ENCODE results near the gene FREM2. TPM values are rescaled to one million over a fixed set of nuclear protein-coding genes. Genes with fewer than 3 reads are reported as not detected.

FREM2 gene
- total and polyA plus RNA-seq, 2 donors (not counting 3 experiments of a cell fraction or from before 2014, with no cell fraction given), result under 0.01 TPM; not detected in 1

GRCh38 chr13:38685974-38686576 is 802 bp upstream of the FREM2 start:
- ChIA-PET POLR2A (no interaction called here), CTCF (interaction anchor here (1.0 to 1.4 kb wide), 5 partner anchors 11 to 229 kb away, joined by 3 to 7 read pairs (median 5); no protein-coding TSS in a partner anchor)
- intact Hi-C loops (cut with micrococcal nuclease) (loop anchor here (10.0 kb wide), 1 partner anchor 229 kb away; no protein-coding TSS in a partner anchor), dilution Hi-C loops (cut with MboI; ENCODE audit: extremely low pct_ligation_motif_present, low sequenced_read_pairs) (no loop called here)
- no peak for DNase-seq (ENCODE audit: low read depth, low spot score)
- H3K9ac ChIP-seq (replicated peaks; ENCODE audit: extremely low read depth, insufficient read depth, low read length), result no peak overlapping the region
- H3K27me3 ChIP-seq (ENCODE audit: control insufficient read depth in 2 of 2, insufficient read depth in 2 of 2, low read length in 2 of 2), result peaks cover 24 to 36% of the 10 kb centered on the region in 2 experiments
- no peak overlapping the region for H3K4me3 ChIP-seq (replicated peaks in 1 of 3; ENCODE audit: insufficient read depth in 1 of 3, low read depth in 1 of 3, low read length in 3 of 3)
- H3K27ac ChIP-seq (ENCODE audit: insufficient read depth, low read depth, low read length), result no peak overlapping the region
- BruUV-seq (replicated peaks), result no TSS peak
- H3K9me1 ChIP-seq (replicated peaks; ENCODE audit: control insufficient read depth, extremely low read depth, insufficient read depth, low read length), result no peaks in the 10 kb centered on the region
- no peaks in the 10 kb centered on the region for H3K79me2 ChIP-seq (ENCODE audit: control insufficient read depth, insufficient read depth, low read length)
- H3K36me3 ChIP-seq (ENCODE audit: control insufficient read depth in 2 of 2, extremely low read depth in 1 of 2, insufficient read depth in 2 of 2, low read length in 2 of 2), result no peaks in the 10 kb centered on the region
- H3K9me3 ChIP-seq (replicated peaks; ENCODE audit: control insufficient read depth, insufficient read depth, low read length), result no peaks in the 10 kb centered on the region
- no peak for FAIRE-seq
- no peaks in the 10 kb centered on the region for H4K20me1 ChIP-seq (replicated peaks; ENCODE audit: control insufficient read depth, extremely low read depth, insufficient read depth, low read length)
- H2AFZ ChIP-seq (ENCODE audit: low read depth, low read length), result no peak overlapping the region
- H3K4me2 ChIP-seq (ENCODE audit: insufficient read depth, low read length), result no peak overlapping the region
- peaks cover 3% of the 10 kb centered on the region for H3K4me1 ChIP-seq (ENCODE audit: control insufficient read depth, extremely low read depth, insufficient read depth, low read length)
- no peak for TF ChIP-seq POLR2A (IDR thresholded peaks at IDR 0.05; ENCODE audit: low read depth, low read length)
- TF ChIP-seq JUN (IDR thresholded peaks at IDR 0.05; ENCODE audit: borderline replicate concordance, insufficient read depth, insufficient read length, low read depth), result no peak

GRCh38 chr13:38687246-38688229 is 661 bp downstream of the FREM2 start:
- Histone ChIP-seq H4K20me1 (replicated peaks; ENCODE audit: control insufficient read depth, extremely low read depth, insufficient read depth, low read length) (no peaks in the 10 kb centered on the region), H3K4me1 (ENCODE audit: control insufficient read depth, extremely low read depth, insufficient read depth, low read length) (peaks cover 3% of the 10 kb centered on the region), H2AFZ (ENCODE audit: low read depth, low read length) (peak overlapping the region; percentile 57), H3K4me3 (replicated peaks in 1 of 3; ENCODE audit: insufficient read depth in 1 of 3, low read depth in 1 of 3, low read length in 3 of 3) (no peak overlapping the region), H3K27me3 (ENCODE audit: control insufficient read depth in 2 of 2, insufficient read depth in 2 of 2, low read length in 2 of 2) (peaks cover 24 to 36% of the 10 kb centered on the region in 2 experiments), H3K36me3 (ENCODE audit: control insufficient read depth in 2 of 2, extremely low read depth in 1 of 2, insufficient read depth in 2 of 2, low read length in 2 of 2) (no peaks in the 10 kb centered on the region), H3K79me2 (ENCODE audit: control insufficient read depth, insufficient read depth, low read length) (no peaks in the 10 kb centered on the region), H3K9ac (replicated peaks; ENCODE audit: extremely low read depth, insufficient read depth, low read length) (no peak overlapping the region), H3K9me1 (replicated peaks; ENCODE audit: control insufficient read depth, extremely low read depth, insufficient read depth, low read length) (no peaks in the 10 kb centered on the region), H3K4me2 (ENCODE audit: insufficient read depth, low read length) (peak overlapping the region; percentile 42), H3K9me3 (replicated peaks; ENCODE audit: control insufficient read depth, insufficient read depth, low read length) (no peaks in the 10 kb centered on the region), H3K27ac (ENCODE audit: insufficient read depth, low read depth, low read length) (no peak overlapping the region)
- FAIRE-seq (no peak), DNase-seq (ENCODE audit: low read depth, low spot score) (no peak)
- TF ChIP-seq POLR2A (IDR thresholded peaks at IDR 0.05; ENCODE audit: low read depth, low read length), result no peak
- no peak for TF ChIP-seq POLR2AphosphoS5 (IDR thresholded peaks at IDR 0.05; ENCODE audit: insufficient read depth, low read depth, low read length)
- no peak for TF ChIP-seq JUN (IDR thresholded peaks at IDR 0.05; ENCODE audit: borderline replicate concordance, insufficient read depth, insufficient read length, low read depth)
- TF ChIP-seq CTCF (IDR thresholded peaks at IDR 0.05; ENCODE audit: extremely low read depth in 1 of 2, insufficient read depth in 1 of 2, low read depth in 1 of 2, low read length in 2 of 2), result no peak
- no peak for TF ChIP-seq FOS (IDR thresholded peaks at IDR 0.05; ENCODE audit: borderline replicate concordance, insufficient read depth, low read length)
- TF ChIP-seq EZH2 (IDR thresholded peaks at IDR 0.05; ENCODE audit: borderline replicate concordance, low read depth, low read length, severe bottlenecking), result no peak
- TF ChIP-seq MAX (IDR thresholded peaks at IDR 0.05; ENCODE audit: insufficient read depth, insufficient read length), result no peak
- no peak for TF ChIP-seq GATA2 (IDR thresholded peaks at IDR 0.05; ENCODE audit: insufficient read depth, insufficient read length, low read depth, low read length)
- no peak for TF ChIP-seq MYC (IDR thresholded peaks at IDR 0.05; ENCODE audit: low read depth, low read length)
- ChIA-PET CTCF (no interaction called here), POLR2A (no interaction called here)
- dilution Hi-C loops (cut with MboI; ENCODE audit: extremely low pct_ligation_motif_present, low sequenced_read_pairs) (no loop called here), intact Hi-C loops (cut with micrococcal nuclease) (loop anchor here (10.0 kb wide), 1 partner anchor 227 kb away; no protein-coding TSS in a partner anchor)
- BruUV-seq (replicated peaks), result no TSS peak

Data from endothelial cell of umbilical vein (primary cell).